KMS-11 (cell line): ENCODE results near the gene LSM10.

Experiments used
- H2AFZ ChIP-seq: fragments of 200-600 bp; sonication (generic); 2 replicates; pipeline ENCODE4 v1.6.1; 2016; ENCODE audit warnings: antibody characterized with exemption, mixed run types, low read depth
- H3K27ac ChIP-seq: fragments of 200-600 bp; sonication (generic); 2 replicates; pipeline ENCODE4 v1.6.1; 2016; ENCODE audit warnings: mild to moderate bottlenecking, mixed run types
- H3K27me3 ChIP-seq: fragments of 200-600 bp; sonication (generic); 2 replicates; pipeline ENCODE4 v1.6.1; 2017; ENCODE audit warnings: mild to moderate bottlenecking, low read depth, mixed run types, moderate library complexity; ENCODE audit not compliant: insufficient read depth
- H3K36me3 ChIP-seq: fragments of 200-600 bp; sonication (generic); 2 replicates; pipeline ENCODE4 v1.6.1; 2017; ENCODE audit warnings: mild to moderate bottlenecking, mixed run types; ENCODE audit not compliant: insufficient read depth
- H3K4me1 ChIP-seq: fragments of 200-600 bp; sonication (generic); 2 replicates; pipeline ENCODE4 v1.6.1; 2016; ENCODE audit warnings: mild to moderate bottlenecking, low read depth, mixed run types; ENCODE audit not compliant: poor library complexity, severe bottlenecking
- H3K4me2 ChIP-seq: fragments of 200-600 bp; sonication (generic); 2 replicates; pipeline ENCODE4 v1.7.0; 2016; ENCODE audit warnings: mild to moderate bottlenecking, mixed run types
- H3K4me3 ChIP-seq: fragments of 200-600 bp; sonication (generic); IDR thresholded peaks from 2 replicates; pipeline ENCODE4 v1.6.1; 2017; ENCODE audit warnings: low read depth, low read length, mixed read lengths; ENCODE audit not compliant: insufficient read depth
- H3K79me2 ChIP-seq: fragments of 200-600 bp; sonication (generic); 2 replicates; pipeline ENCODE4 v1.6.1; 2016; ENCODE audit warnings: low read depth, mixed run types; ENCODE audit not compliant: insufficient read depth
- H3K9ac ChIP-seq: fragments of 200-600 bp; sonication (generic); 2 replicates; pipeline ENCODE4 v1.6.1; 2016; ENCODE audit warnings: mild to moderate bottlenecking, mixed run types
- H4K20me1 ChIP-seq: fragments of 200-600 bp; sonication (generic); 2 replicates; pipeline ENCODE4 v1.6.1; 2016; ENCODE audit warnings: mild to moderate bottlenecking, mixed run types; ENCODE audit not compliant: insufficient read depth
- TF ChIP-seq, protein P1 (sequence below): fragments of 200-600 bp; sonication (generic); conservative IDR thresholded peaks from 2 replicates; pipeline ENCODE4 v1.6.1; 2017; ENCODE audit warnings: low read depth, mild to moderate bottlenecking, antibody characterized with exemption, low read length, moderate library complexity, mixed read lengths

The LSM10 gene

DNA sequence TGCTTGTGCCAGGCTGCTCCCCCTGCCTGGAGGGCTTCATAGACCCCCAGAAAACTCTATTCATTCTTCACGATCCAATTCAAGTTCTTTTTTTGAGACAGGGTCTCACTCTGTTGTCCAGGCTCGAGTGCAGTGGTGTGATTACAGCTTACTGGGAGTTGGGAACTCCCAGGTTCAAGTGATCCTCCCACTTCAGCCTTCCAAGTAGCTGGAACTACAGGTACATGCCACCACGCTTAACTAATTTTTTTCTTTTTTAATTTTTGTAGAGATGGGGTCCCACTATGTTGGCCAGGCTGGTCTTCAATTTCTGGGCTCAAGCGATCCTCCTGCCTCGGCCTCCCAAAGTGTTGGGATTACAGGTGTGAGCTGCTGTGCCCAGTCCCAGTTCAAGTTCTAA lies 16.3 kb downstream of the LSM10 start:
- Histone ChIP-seq H3K4me1 (peaks cover 15% of the 10 kb centered on the region), H3K4me2 (no peak overlapping the region), H3K27me3 (no peaks in the 10 kb centered on the region), H3K79me2 (peaks cover 49% of the 10 kb centered on the region), H3K9ac (no peak overlapping the region), H3K4me3 (no peak overlapping the region), H4K20me1 (no peaks in the 10 kb centered on the region), H2AFZ (no peak overlapping the region), H3K27ac (no peak overlapping the region), H3K36me3 (no peaks in the 10 kb centered on the region)
- TF ChIP-seq, protein P1, sequence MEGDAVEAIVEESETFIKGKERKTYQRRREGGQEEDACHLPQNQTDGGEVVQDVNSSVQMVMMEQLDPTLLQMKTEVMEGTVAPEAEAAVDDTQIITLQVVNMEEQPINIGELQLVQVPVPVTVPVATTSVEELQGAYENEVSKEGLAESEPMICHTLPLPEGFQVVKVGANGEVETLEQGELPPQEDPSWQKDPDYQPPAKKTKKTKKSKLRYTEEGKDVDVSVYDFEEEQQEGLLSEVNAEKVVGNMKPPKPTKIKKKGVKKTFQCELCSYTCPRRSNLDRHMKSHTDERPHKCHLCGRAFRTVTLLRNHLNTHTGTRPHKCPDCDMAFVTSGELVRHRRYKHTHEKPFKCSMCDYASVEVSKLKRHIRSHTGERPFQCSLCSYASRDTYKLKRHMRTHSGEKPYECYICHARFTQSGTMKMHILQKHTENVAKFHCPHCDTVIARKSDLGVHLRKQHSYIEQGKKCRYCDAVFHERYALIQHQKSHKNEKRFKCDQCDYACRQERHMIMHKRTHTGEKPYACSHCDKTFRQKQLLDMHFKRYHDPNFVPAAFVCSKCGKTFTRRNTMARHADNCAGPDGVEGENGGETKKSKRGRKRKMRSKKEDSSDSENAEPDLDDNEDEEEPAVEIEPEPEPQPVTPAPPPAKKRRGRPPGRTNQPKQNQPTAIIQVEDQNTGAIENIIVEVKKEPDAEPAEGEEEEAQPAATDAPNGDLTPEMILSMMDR = no peak

DNA sequence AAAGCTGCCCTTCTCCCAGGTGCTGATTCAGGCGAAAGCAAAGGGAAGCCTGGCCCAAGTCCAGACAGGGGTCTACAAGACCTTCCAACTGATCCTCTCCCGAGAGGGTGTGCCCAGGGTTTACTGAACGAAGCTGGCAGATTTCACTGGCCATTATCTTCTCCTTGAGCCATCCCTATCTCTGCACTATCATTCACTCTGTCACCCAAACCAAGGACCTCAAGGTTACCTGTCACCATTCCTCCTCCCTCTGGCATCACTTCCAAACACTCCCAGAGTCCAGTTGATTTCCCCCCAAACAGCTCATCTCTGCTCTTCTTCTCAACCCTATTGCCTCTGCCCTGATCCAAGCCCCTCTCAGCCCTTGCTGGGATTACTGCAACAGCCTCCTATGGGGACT lies 16.9 kb downstream of the LSM10 start:
- Histone ChIP-seq H3K27ac (no peak overlapping the region), H3K4me2 (no peak overlapping the region)

DNA sequence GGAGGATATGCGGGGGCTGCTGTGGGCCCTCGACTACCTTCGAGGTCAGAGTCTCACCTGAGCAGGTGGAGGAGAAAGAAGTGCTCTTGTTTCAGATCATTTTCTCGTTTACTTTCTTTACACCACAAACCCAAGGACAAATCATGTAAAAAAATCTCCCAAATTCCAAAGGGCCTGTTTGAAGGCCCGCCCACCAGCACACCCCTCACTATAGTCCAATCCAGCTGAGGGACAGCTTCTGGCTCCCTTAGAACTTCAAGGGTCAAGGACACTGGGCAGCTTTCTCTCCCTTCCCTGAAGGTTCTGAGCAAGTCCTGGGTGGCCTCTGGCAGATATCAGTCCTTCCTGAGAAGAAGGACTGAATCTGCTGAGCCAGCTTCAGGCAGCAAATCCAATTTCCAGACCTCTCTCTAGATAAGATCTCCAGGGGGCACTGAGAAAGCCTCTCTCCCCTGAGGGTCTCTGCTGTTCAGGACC lies 17.5 kb downstream of the LSM10 start:
- Histone ChIP-seq H2AFZ (no peak overlapping the region), H3K27ac (no peak overlapping the region), H3K27me3 (no peaks in the 10 kb centered on the region), H3K79me2 (peaks cover 55% of the 10 kb centered on the region), H3K4me2 (no peak overlapping the region), H3K36me3 (no peaks in the 10 kb centered on the region), H3K4me3 (no peak overlapping the region), H3K4me1 (peaks cover 20% of the 10 kb centered on the region), H3K9ac (no peak overlapping the region), H4K20me1 (no peaks in the 10 kb centered on the region)
- TF ChIP-seq, protein P1 = no peak

More for the DNA sequence above, 16.9 kb downstream of the LSM10 start:
- H3K9ac ChIP-seq = no peak overlapping the region
- H3K36me3 ChIP-seq = no peaks in the 10 kb centered on the region
- H3K4me1 ChIP-seq = peaks cover 15% of the 10 kb centered on the region
- no peak overlapping the region for H2AFZ ChIP-seq
- TF ChIP-seq, protein P1 = no peak
- no peaks in the 10 kb centered on the region for H4K20me1 ChIP-seq
- H3K4me3 ChIP-seq = no peak overlapping the region
- H3K27me3 ChIP-seq = no peaks in the 10 kb centered on the region
- peaks cover 55% of the 10 kb centered on the region for H3K79me2 ChIP-seq

DNA sequence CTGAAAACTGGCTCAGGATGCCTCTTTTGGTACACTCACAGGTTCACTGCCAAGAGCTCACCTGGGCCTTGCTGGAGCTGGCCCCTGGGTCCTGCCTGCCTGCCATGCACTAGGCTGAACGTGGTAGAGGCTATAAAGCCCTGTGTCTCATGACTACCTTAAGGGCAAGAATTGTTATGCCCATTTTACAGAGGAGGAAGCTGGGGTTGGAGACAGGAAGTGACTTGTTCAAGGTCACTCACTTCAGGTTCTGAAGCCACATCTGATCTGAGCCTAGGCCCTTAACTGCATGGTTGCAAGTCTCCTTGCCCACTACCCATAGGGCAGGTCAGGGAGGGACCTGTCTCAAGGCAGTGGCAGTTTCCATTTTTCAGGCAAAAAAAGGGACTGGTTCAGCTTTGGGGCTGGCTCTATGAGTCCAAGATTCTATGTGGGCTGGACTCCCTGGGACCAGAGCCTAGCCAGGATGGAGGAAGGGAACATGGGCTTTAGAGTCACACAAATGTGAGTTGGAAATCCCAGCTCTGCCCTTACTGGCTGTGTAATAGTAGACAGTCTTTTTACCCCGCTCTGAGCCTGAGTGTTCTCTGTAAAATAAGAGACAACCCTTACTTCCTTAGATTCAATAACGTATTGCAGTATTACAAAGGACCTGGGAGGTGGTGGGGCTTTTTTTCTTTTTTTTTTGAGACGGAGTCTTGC lies 19.8 kb downstream of the LSM10 start:
- no peak overlapping the region for H3K4me2 ChIP-seq
- H3K36me3 ChIP-seq = no peaks in the 10 kb centered on the region
- H3K79me2 ChIP-seq = peaks cover 37% of the 10 kb centered on the region; the same call in 1 of the 2 replicates
- H3K4me3 ChIP-seq = no peak overlapping the region
- H3K27me3 ChIP-seq = no peaks in the 10 kb centered on the region
- no peaks in the 10 kb centered on the region for H4K20me1 ChIP-seq
- H3K27ac ChIP-seq = no peak overlapping the region
- TF ChIP-seq, protein P1 = no peak
- no peak overlapping the region for H3K9ac ChIP-seq
- H2AFZ ChIP-seq = no peak overlapping the region
- peaks cover 27% of the 10 kb centered on the region for H3K4me1 ChIP-seq
